Heart left ventricle (tissue), 13 donors: ENCODE measurements around the gene KDM8.

Experiments
- POLR2A ChIP-seq, 2 donors: fragments of 450-650 bp; IDR thresholded peaks; one replicate each; pipeline ENCODE4 v1.6.1; 2017; ENCODE audit warnings: antibody characterized with exemption in 2 of 2, mild to moderate bottlenecking in 2 of 2, moderate library complexity in 2 of 2
- TF ChIP-seq, protein P1 (sequence below), 12 donors: fragments of 200-600 bp; sonication (generic) in 4 of 12; IDR thresholded peaks; one replicate each; pipeline versions ENCODE4 v1.5.0 to v1.8.0; 2018 to 2022; ENCODE audit warnings: antibody characterized with exemption in 12 of 12, mild to moderate bottlenecking in 5 of 12
- donor health status: ischemic (EF 13 %, LVEDD 7.1; RV severe dilation, severe dysfunction).
- donor health status: DM: no; HTN: yes; CAD: no.
- donor health status: DM: no; HTN: no; CAD: no.
- donor health status: ischemic (EF 25% LVEDD 6.9; RV normal size, moderate dysfunction).
- donor health status: ischemic (EF 25% LVEDD 5.7; RV mildly dilated, moderate dysfunction).
- donor health status: ischemic (EF 35%, LVEDD 5.7; RV mildly dilated, moderate dysfunction).
- donor health status: nonischemic (EF 11% LVEDD 7.7; RV severe dilation, severe dysfunction).
- donor health status: DM: yes; HTN: yes; CAD: no.
- donor health status: PGD.
- donor health status: ischemic (EF 29% LVEDD 5.4; RV normal size, mild dysfunction).
- donor health status: nonischemic (EF 23%, LVEDD 6.1; RV moderate dilation, normal function).

DNA sequence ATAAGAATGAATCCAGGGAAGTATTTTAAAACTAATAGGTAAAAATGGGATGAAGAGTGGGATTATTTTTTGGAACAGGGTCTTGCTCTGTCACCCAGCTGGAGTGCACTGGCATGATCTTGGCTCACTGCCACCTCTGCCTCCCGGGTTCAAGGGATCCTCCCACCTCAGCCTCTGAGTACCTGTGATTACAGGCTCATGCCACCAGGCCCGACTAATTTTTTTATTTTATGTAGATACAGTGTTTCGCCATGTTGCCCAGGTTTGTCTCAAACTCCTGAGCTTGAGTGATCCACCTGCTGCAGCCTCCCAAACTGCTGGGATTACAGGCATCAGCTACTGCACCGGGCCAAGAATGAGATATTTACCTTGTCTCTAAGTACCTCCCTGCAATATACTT lies 43.1 kb downstream of the KDM8 start:
- TF ChIP-seq, protein P1, sequence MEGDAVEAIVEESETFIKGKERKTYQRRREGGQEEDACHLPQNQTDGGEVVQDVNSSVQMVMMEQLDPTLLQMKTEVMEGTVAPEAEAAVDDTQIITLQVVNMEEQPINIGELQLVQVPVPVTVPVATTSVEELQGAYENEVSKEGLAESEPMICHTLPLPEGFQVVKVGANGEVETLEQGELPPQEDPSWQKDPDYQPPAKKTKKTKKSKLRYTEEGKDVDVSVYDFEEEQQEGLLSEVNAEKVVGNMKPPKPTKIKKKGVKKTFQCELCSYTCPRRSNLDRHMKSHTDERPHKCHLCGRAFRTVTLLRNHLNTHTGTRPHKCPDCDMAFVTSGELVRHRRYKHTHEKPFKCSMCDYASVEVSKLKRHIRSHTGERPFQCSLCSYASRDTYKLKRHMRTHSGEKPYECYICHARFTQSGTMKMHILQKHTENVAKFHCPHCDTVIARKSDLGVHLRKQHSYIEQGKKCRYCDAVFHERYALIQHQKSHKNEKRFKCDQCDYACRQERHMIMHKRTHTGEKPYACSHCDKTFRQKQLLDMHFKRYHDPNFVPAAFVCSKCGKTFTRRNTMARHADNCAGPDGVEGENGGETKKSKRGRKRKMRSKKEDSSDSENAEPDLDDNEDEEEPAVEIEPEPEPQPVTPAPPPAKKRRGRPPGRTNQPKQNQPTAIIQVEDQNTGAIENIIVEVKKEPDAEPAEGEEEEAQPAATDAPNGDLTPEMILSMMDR (IDR thresholded peaks at IDR 0.05): no peak
- TF ChIP-seq POLR2A (IDR thresholded peaks at IDR 0.05): no peak
